Measurements from ENCODE around the gene PLN.

The PLN gene

GRCh38 chr6:118581489-118581959 is 33.4 kb downstream of the PLN start:
- peaks cover 9% of the 10 kb centered on the region for H3K4me1 ChIP-seq (ENCODE audit: insufficient read depth, low read length)
- no peaks in the 10 kb centered on the region for H3K27me3 ChIP-seq (ENCODE audit: control insufficient read depth in 1 of 2, insufficient read depth in 2 of 2, low read length in 2 of 2)
- H3K9me3 ChIP-seq (ENCODE audit: low read length), result no peaks in the 10 kb centered on the region
- H3K4me3 ChIP-seq (ENCODE audit: low read depth in 1 of 2, low read length in 2 of 2), result no peak overlapping the region
- no peak overlapping the region for H3K9ac ChIP-seq (ENCODE audit: low read length)
- no peaks in the 10 kb centered on the region for H3K36me3 ChIP-seq (ENCODE audit: insufficient read depth, low read length)
- no peak overlapping the region for H3K27ac ChIP-seq (ENCODE audit: low read depth, low read length)

DNA sequence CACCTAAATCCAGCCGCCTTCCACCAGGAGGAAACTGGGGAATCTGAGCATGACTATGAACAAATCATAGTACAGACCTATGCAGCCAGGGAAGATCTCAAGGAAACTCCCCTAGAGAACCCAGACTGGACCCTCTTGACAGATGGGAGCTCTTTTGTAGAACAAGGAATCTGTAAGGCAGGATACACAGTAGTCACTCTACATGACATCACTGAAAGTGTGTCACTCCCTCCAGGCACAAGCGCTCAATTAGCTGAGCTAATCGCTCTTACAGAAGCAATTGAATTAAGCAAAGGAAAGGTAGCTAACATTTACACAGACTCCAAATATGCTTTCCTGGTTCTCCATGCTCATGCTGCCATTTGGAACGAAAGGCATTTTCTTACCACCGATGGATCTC is 36.8 kb downstream of the PLN start:
- no peak overlapping the region for H3K9ac ChIP-seq (ENCODE audit: low read length)
- H3K9me3 ChIP-seq (ENCODE audit: low read length), result no peaks in the 10 kb centered on the region
- no peaks in the 10 kb centered on the region for H3K36me3 ChIP-seq (ENCODE audit: insufficient read depth, low read length)
- no peaks in the 10 kb centered on the region for H3K27me3 ChIP-seq (ENCODE audit: control insufficient read depth in 1 of 2, insufficient read depth in 2 of 2, low read length in 2 of 2)
- no peak overlapping the region for H3K4me3 ChIP-seq (ENCODE audit: low read depth in 1 of 2, low read length in 2 of 2)
- H3K27ac ChIP-seq (ENCODE audit: low read depth, low read length), result no peak overlapping the region
- H3K4me1 ChIP-seq (ENCODE audit: insufficient read depth, low read length), result peaks cover 15% of the 10 kb centered on the region

- Histone ChIP-seq H3K27ac (ENCODE audit: low read depth, low read length) (no peak overlapping the region), H3K4me1 (ENCODE audit: insufficient read depth, low read length) (peaks cover 7% of the 10 kb centered on the region), H3K9me3 (ENCODE audit: low read length) (no peaks in the 10 kb centered on the region), H3K9ac (ENCODE audit: low read length) (no peak overlapping the region), H3K36me3 (ENCODE audit: insufficient read depth, low read length) (no peaks in the 10 kb centered on the region), H3K4me3 (ENCODE audit: low read depth in 1 of 2, low read length in 2 of 2) (no peak overlapping the region), H3K27me3 (ENCODE audit: control insufficient read depth in 1 of 2, insufficient read depth in 2 of 2, low read length in 2 of 2) (no peaks in the 10 kb centered on the region)
Observed at GRCh38 chr6:118586746-118587485, 38.8 kb downstream of the PLN start.

DNA sequence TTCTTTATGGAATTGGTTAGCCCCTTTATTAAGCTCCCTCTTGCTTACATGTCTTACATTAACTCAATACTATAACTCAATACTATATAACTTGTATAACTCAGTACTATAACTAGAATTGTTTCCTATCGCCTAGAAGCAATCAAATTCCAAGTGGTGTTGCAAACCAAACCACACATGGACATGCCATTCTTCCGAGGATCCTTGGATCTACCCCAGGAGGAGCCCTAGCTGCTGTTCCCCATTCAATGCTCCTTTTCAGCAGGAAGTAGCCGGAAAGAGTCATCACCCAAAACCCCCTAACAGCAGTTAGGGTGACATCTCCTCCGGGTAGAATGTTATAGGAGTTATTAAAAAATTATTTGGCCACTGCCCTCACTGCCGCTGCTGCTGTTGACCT is 40.5 kb downstream of the PLN start:
- no peak overlapping the region for H3K27ac ChIP-seq (ENCODE audit: low read depth, low read length)
- no peaks in the 10 kb centered on the region for H3K36me3 ChIP-seq (ENCODE audit: insufficient read depth, low read length)

DNA sequence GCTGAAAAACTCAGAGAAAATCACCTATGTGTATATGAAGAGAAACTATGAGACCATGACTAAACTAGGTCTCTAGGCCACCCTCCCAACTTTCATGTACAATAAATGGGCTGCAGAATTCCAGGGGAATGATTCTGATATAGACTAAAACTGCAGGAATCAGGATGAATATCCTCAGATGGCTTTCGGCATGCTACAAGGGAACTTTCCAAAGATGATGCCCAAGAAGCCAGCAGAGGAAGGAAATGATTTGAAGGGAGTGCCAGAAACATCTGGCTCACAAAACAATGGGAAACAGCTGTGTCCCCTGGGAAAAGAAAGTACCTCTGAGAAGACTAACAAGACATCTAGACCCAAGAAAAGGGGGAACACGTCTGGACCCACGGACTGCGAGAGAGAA is 41.1 kb downstream of the PLN start:
- Histone ChIP-seq H3K36me3 (ENCODE audit: insufficient read depth, low read length) (no peaks in the 10 kb centered on the region), H3K9ac (ENCODE audit: low read length) (no peak overlapping the region), H3K27me3 (ENCODE audit: control insufficient read depth in 1 of 2, insufficient read depth in 2 of 2, low read length in 2 of 2) (no peaks in the 10 kb centered on the region), H3K4me1 (ENCODE audit: insufficient read depth, low read length) (peaks cover 7% of the 10 kb centered on the region), H3K27ac (ENCODE audit: low read depth, low read length) (no peak overlapping the region), H3K9me3 (ENCODE audit: low read length) (no peaks in the 10 kb centered on the region), H3K4me3 (ENCODE audit: low read depth in 1 of 2, low read length in 2 of 2) (no peak overlapping the region)

More for the DNA sequence above, 40.5 kb downstream of the PLN start:
- Histone ChIP-seq H3K4me3 (ENCODE audit: low read depth in 1 of 2, low read length in 2 of 2) (no peak overlapping the region), H3K9ac (ENCODE audit: low read length) (no peak overlapping the region), H3K9me3 (ENCODE audit: low read length) (no peaks in the 10 kb centered on the region), H3K27me3 (ENCODE audit: control insufficient read depth in 1 of 2, insufficient read depth in 2 of 2, low read length in 2 of 2) (no peaks in the 10 kb centered on the region), H3K4me1 (ENCODE audit: insufficient read depth, low read length) (peaks cover 7% of the 10 kb centered on the region)

DNA sequence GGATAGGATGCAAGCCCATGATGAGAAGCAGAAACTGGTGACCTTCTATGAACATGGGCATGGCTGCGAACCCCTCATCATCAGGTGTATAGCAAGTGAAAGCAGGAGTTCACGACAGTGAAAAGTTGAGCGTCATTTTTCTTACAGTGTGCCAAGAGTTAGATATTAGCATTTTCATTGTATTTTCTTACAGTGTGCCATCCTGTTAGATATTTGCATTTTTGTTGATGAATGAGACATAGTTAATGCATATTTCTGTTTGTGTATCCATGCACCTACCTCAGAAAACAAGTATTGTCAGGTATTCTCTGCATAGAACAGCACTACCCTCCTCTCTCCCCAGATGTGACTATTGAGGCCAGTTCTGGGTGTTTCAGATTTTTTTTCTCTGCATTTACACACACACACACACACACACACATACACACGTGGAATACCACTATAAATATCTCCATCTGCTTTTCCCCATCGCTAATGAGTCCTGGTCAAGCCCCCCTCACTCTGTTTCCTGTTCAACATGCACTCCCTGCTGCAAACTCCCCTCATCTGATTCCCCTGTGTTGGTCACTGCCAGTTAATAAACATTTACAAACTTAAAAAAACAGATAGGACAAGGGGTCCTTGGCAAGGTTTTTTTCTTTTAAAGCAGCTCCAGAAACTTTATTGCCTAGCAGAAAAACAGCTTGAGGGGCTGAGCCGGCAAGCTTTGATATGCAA is 41.7 kb downstream of the PLN start:
- Histone ChIP-seq H3K9me3 (ENCODE audit: low read length) (no peaks in the 10 kb centered on the region), H3K27ac (ENCODE audit: low read depth, low read length) (no peak overlapping the region), H3K27me3 (ENCODE audit: control insufficient read depth in 1 of 2, insufficient read depth in 2 of 2, low read length in 2 of 2) (no peaks in the 10 kb centered on the region), H3K9ac (ENCODE audit: low read length) (no peak overlapping the region), H3K4me1 (ENCODE audit: insufficient read depth, low read length) (peaks cover 7% of the 10 kb centered on the region), H3K36me3 (ENCODE audit: insufficient read depth, low read length) (no peaks in the 10 kb centered on the region), H3K4me3 (ENCODE audit: low read depth in 1 of 2, low read length in 2 of 2) (no peak overlapping the region)

- H3K9ac ChIP-seq (ENCODE audit: low read length), result no peak overlapping the region
- peaks cover 7% of the 10 kb centered on the region for H3K4me1 ChIP-seq (ENCODE audit: insufficient read depth, low read length)
- H3K9me3 ChIP-seq (ENCODE audit: low read length), result no peaks in the 10 kb centered on the region
- no peaks in the 10 kb centered on the region for H3K27me3 ChIP-seq (ENCODE audit: control insufficient read depth in 1 of 2, insufficient read depth in 2 of 2, low read length in 2 of 2)
- H3K36me3 ChIP-seq (ENCODE audit: insufficient read depth, low read length), result no peaks in the 10 kb centered on the region
- no peak overlapping the region for H3K4me3 ChIP-seq (ENCODE audit: low read depth in 1 of 2, low read length in 2 of 2)
- H3K27ac ChIP-seq (ENCODE audit: low read depth, low read length), result no peak overlapping the region
Observed at GRCh38 chr6:118591897-118592296, 43.8 kb downstream of the PLN start.

DNA sequence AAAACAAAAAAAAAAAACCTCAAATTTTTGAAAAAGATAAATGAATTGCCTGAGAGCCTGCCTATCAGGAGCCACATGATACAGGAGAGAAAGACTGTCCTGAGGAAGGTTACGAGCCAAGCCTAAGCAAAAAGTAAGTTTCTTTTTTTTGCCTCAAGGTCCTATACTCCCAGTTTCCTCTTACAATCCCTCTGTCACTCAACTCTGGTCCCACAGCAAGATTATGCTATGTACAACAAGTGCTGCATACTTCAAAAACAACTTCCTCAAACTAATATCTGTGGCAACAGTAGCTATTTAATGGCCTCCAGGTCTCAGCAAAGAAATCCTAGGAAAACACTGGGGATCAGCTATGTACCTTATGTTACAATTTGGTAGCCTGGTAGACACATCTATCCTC is 46.8 kb downstream of the PLN start:
- peaks cover 8% of the 10 kb centered on the region for H3K4me1 ChIP-seq (ENCODE audit: insufficient read depth, low read length)
- H3K27me3 ChIP-seq (ENCODE audit: control insufficient read depth in 1 of 2, insufficient read depth in 2 of 2, low read length in 2 of 2), result no peaks in the 10 kb centered on the region
- H3K27ac ChIP-seq (ENCODE audit: low read depth, low read length), result no peak overlapping the region
- H3K9ac ChIP-seq (ENCODE audit: low read length), result no peak overlapping the region
- no peaks in the 10 kb centered on the region for H3K9me3 ChIP-seq (ENCODE audit: low read length)
- no peaks in the 10 kb centered on the region for H3K36me3 ChIP-seq (ENCODE audit: insufficient read depth, low read length)
- H3K4me3 ChIP-seq (ENCODE audit: low read depth in 1 of 2, low read length in 2 of 2), result no peak overlapping the region

- no peaks in the 10 kb centered on the region for H3K36me3 ChIP-seq (ENCODE audit: insufficient read depth, low read length)
- no peak overlapping the region for H3K27ac ChIP-seq (ENCODE audit: low read depth, low read length)
- peaks cover 7% of the 10 kb centered on the region for H3K4me1 ChIP-seq (ENCODE audit: insufficient read depth, low read length)
- H3K9me3 ChIP-seq (ENCODE audit: low read length), result no peaks in the 10 kb centered on the region
- no peak overlapping the region for H3K9ac ChIP-seq (ENCODE audit: low read length)
- H3K4me3 ChIP-seq (ENCODE audit: low read depth in 1 of 2, low read length in 2 of 2), result no peak overlapping the region
- H3K27me3 ChIP-seq (ENCODE audit: control insufficient read depth in 1 of 2, insufficient read depth in 2 of 2, low read length in 2 of 2), result no peaks in the 10 kb centered on the region
Observed at GRCh38 chr6:118596774-118597320, 48.8 kb downstream of the PLN start.

DNA sequence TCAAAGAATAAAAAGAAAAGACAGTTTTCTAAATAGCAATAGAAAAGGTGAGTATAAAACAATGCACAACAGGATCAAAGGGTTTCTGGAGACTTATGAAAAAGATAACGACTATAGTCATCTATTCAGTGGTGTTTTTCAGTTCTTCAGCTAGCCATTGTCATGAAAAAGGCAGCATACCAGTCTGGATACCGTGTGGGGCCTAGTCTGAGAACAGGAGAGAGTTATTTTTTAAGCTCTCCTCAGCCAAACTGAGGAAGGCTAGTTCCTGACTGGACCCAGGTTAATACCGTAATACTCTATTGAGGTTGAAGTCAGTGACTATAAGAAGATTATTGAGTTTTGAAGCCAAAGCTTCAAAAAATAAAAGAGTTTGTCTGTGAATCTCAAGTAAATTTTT is 49.5 kb downstream of the PLN start:
- H3K36me3 ChIP-seq (ENCODE audit: insufficient read depth, low read length), result no peaks in the 10 kb centered on the region
- no peaks in the 10 kb centered on the region for H3K27me3 ChIP-seq (ENCODE audit: control insufficient read depth in 1 of 2, insufficient read depth in 2 of 2, low read length in 2 of 2)
- H3K27ac ChIP-seq (ENCODE audit: low read depth, low read length), result no peak overlapping the region
- H3K4me1 ChIP-seq (ENCODE audit: insufficient read depth, low read length), result peaks cover 7% of the 10 kb centered on the region
- no peak overlapping the region for H3K4me3 ChIP-seq (ENCODE audit: low read depth in 1 of 2, low read length in 2 of 2)
- H3K9ac ChIP-seq (ENCODE audit: low read length), result no peak overlapping the region
- no peaks in the 10 kb centered on the region for H3K9me3 ChIP-seq (ENCODE audit: low read length)

- Histone ChIP-seq H3K4me1 (ENCODE audit: insufficient read depth, low read length) (peaks cover 7% of the 10 kb centered on the region), H3K4me3 (ENCODE audit: low read depth in 1 of 2, low read length in 2 of 2) (no peak overlapping the region), H3K9ac (ENCODE audit: low read length) (no peak overlapping the region), H3K27ac (ENCODE audit: low read depth, low read length) (no peak overlapping the region), H3K36me3 (ENCODE audit: insufficient read depth, low read length) (no peaks in the 10 kb centered on the region), H3K27me3 (ENCODE audit: control insufficient read depth in 1 of 2, insufficient read depth in 2 of 2, low read length in 2 of 2) (no peaks in the 10 kb centered on the region), H3K9me3 (ENCODE audit: low read length) (no peaks in the 10 kb centered on the region)
Observed at GRCh38 chr6:118598324-118598723, 50.2 kb downstream of the PLN start.
